ENCODE data around the gene TMEM8B. TPM values are rescaled to one million over a fixed set of nuclear protein-coding genes. Genes with fewer than 3 reads are reported as not detected.

Gene TMEM8B
- total and polyA plus RNA-seq, 9 of the 15 experiments (the other 6 are each of a cell fraction or from before 2014, with no cell fraction given) = 0.01 to 2.2 (median 1.1) TPM

- ATAC-seq (no peak), DNase-seq (ENCODE audit: extremely low read depth in 1 of 4, low spot score in 3 of 4) (no peak), FAIRE-seq (no peak)
- POLR2A ChIA-PET = interaction anchor here (0.7 to 0.9 kb wide), 2 partner anchors 175 to 257 kb away, joined by 3 to 4 read pairs; partner anchors contain the start of genes CREB3 and TLN1
- no peak overlapping the region for H3K27ac ChIP-seq (ENCODE audit: extremely low read depth, low read depth, low read length)
- CTCF ChIA-PET (ENCODE audit: low intra/inter-chr PET ratio) = no interaction called here
- H3K9ac ChIP-seq (ENCODE audit: insufficient read depth in 1 of 2, low read depth in 2 of 2, low read length in 2 of 2) = no peak overlapping the region; a peak in 1 of 4 replicates
- H3K36me3 ChIP-seq (ENCODE audit: control insufficient read depth, insufficient read depth, low read length) = no peaks in the 10 kb centered on the region
- no peak overlapping the region for H3K4me3 ChIP-seq
- no peaks in the 10 kb centered on the region for H4K20me1 ChIP-seq (replicated peaks; ENCODE audit: control insufficient read depth, insufficient read depth, low read length)
- no peak overlapping the region for H3K4me2 ChIP-seq (ENCODE audit: insufficient read depth, low read length)
- no TSS peak for BruUV-seq (replicated peaks)
- no peaks in the 10 kb centered on the region for H3K79me2 ChIP-seq (ENCODE audit: control insufficient read depth, insufficient read depth, low read length)
- intact Hi-C loops (cut with micrococcal nuclease) = no loop called here
- H3K4me1 ChIP-seq (replicated peaks in 1 of 2; ENCODE audit: control insufficient read depth in 2 of 2, insufficient read depth in 2 of 2, low read length in 2 of 2) = peaks cover 7 to 42% of the 10 kb centered on the region in 2 experiments; a peak in 4 of 5 replicates
- no peak overlapping the region for H2AFZ ChIP-seq (ENCODE audit: low read depth, low read length)
- in situ Hi-C loops (cut with MboI) = no loop called here
- H3K9me1 ChIP-seq (ENCODE audit: control insufficient read depth, insufficient read depth, low read length) = no peaks in the 10 kb centered on the region
- H3K27me3 ChIP-seq (ENCODE audit: control insufficient read depth in 2 of 2, insufficient read depth in 2 of 2, low read length in 2 of 2) = no peaks in the 10 kb centered on the region
- TF ChIP-seq SNIP1 (IDR thresholded peaks at IDR 0.05; ENCODE audit: low read depth) = no peak
- TF ChIP-seq, protein P1, sequence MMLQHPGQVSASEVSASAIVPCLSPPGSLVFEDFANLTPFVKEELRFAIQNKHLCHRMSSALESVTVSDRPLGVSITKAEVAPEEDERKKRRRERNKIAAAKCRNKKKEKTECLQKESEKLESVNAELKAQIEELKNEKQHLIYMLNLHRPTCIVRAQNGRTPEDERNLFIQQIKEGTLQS (IDR thresholded peaks at IDR 0.05) = no peak
- TF ChIP-seq, protein P1 (CRISPR knock-in tag; conservative IDR thresholded peaks at IDR 0.05) = no peak
- TF ChIP-seq MEF2A (IDR thresholded peaks at IDR 0.05; ENCODE audit: control insufficient read depth, low read depth, low read length) = no peak
- no peak for TF ChIP-seq HNRNPK (IDR thresholded peaks at IDR 0.05; ENCODE audit: low read depth, low read length, poor library complexity, severe bottlenecking)
- TF ChIP-seq ZNF592 (IDR thresholded peaks at IDR 0.05) = no peak
- no peak for TF ChIP-seq ZNF717 (CRISPR knock-in tag; IDR thresholded peaks at IDR 0.05)
- TF ChIP-seq NFXL1 (CRISPR knock-in tag; IDR thresholded peaks at IDR 0.05) = no peak
- TF ChIP-seq FOS (IDR thresholded peaks at IDR 0.05; ENCODE audit: extremely low read depth, insufficient read length) = no peak
- no peak for TF ChIP-seq ERF (CRISPR knock-in tag; IDR thresholded peaks at IDR 0.05)
- TF ChIP-seq MAZ (CRISPR knock-in tag; conservative IDR thresholded peaks at IDR 0.05 in 1 of 2, IDR thresholded peaks at IDR 0.05 in 1 of 2) = no peak
- TF ChIP-seq MCM7 (IDR thresholded peaks at IDR 0.05) = no peak
- no peak for TF ChIP-seq GATAD2A (IDR thresholded peaks at IDR 0.05)
- 47% methylated on average over 7 of the region's 14 CpGs for WGBS (ENCODE audit: insufficient coverage, low coverage, missing lambda C conversion rate)
- no peaks in the 10 kb centered on the region for H3K9me3 ChIP-seq (replicated peaks; ENCODE audit: control insufficient read depth, insufficient read depth, low read depth, low read length)
Measured at GRCh38 chr9:35906923-35907699, 78.1 kb downstream of the TMEM8B start.
